GM18858 (cell line): Measurements from ENCODE around the gene ADCY2.

Experiments used
- ATAC-seq: cut with Tn5 transposase; IDR thresholded peaks from one replicate; pipeline ENCODE4 v1.9.1; 2021; ENCODE audit not compliant: unreplicated experiment

ADCY2 gene

GRCh38 chr5:7395947-7396712 is at the start of gene ADCY2:
ADCY2 (plus strand) TSS chr5:7396138; CDS start chr5:7396297, 159 bp downstream.
- no peak for ATAC-seq

- ATAC-seq, result no peak
Observed at GRCh38 chr5:7347377-7347776, 48.6 kb upstream of the ADCY2 start.

DNA sequence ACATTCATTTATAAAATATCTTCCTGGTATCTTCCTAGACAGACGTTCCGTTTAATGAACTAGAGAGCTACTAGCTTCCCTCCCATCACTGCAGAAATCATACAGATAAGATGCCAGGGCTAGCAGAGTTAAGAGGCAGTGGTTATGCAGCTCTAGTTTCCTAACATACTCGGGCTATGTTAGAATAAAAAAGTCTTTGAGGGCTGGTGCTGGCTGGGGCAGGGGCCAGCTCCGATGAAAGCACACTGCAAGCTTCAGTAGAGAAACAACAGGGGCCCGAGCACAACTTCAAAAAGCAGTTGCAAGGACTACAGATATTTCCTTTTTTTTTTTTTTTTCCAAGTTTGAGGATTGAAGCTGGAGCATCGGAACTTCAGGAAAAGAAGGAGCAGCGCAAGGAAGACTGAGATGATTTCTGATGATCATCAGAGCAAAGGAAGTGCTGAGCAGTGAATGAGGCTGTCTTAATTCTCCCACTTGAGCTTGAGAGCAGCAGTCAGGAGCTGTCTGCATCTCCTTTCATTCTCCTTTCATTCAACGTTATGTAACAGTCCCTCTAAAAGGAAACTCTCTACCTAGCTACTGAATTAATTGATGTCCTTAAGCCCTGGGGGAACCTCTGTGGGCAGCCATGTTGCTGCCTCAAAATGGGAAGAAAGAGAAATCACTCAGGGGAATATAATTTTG is 47.6 kb upstream of the ADCY2 start:
- ATAC-seq, result no peak

DNA sequence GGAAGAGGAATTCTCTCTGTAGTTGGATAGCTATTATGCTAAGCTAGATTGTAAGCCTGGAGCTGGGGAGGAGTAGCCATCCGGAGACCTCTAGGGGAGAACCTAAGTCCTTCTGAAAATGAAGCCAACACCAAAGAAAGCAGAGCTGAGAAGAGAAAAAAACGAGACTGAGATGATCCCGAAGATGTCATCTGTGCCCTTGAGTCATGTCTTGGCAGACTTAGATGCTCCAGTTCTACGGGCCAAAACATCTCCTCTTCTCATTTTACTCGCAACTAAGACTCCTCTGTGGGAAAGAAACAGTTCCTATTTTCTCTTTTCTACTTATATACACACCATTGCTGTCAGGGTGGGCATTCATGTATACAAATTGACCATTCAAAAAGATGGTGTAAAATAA is 34.3 kb upstream of the ADCY2 start:
- ATAC-seq, result no peak

DNA sequence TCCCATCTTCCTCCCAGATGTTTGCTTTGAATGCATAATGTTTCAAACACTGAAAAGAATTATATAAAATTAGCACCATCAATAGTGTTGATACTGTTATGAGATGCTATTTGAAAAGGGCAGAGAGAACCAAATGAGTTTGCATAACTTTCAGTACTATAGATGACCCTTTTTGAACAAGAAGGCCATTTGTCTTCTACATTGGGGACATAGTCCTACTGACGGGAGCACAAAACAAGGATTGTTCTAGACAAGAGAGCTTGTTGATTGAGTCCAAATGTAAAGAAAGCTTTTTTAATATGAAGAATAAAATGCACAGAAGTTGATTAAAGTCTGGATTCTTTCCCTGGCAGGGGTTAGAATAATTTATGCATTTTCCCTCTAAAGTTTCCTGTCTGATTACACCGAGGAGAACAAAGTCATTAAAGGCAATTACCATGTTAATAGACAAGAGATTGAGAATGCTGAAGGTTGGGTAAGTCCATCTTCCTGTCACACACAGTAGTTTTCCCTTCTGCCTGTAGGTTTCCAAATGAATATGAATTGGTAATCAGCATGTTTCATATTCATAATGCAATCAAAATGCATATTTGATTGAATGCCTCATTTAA is 32.8 kb upstream of the ADCY2 start:
- no peak for ATAC-seq

- no peak for ATAC-seq
Observed at GRCh38 chr5:7364226-7364875, 31.6 kb upstream of the ADCY2 start.

- no peak for ATAC-seq
Observed at GRCh38 chr5:7367780-7368179, 28.2 kb upstream of the ADCY2 start.

GRCh38 chr5:7372399-7372798 is 23.5 kb upstream of the ADCY2 start:
- no peak for ATAC-seq

GRCh38 chr5:7374186-7374585 is 21.8 kb upstream of the ADCY2 start:
- ATAC-seq, result no peak

GRCh38 chr5:7375457-7375856 is 20.5 kb upstream of the ADCY2 start:
- ATAC-seq, result no peak

GRCh38 chr5:7376871-7377270 is 19.1 kb upstream of the ADCY2 start:
- no peak for ATAC-seq

DNA sequence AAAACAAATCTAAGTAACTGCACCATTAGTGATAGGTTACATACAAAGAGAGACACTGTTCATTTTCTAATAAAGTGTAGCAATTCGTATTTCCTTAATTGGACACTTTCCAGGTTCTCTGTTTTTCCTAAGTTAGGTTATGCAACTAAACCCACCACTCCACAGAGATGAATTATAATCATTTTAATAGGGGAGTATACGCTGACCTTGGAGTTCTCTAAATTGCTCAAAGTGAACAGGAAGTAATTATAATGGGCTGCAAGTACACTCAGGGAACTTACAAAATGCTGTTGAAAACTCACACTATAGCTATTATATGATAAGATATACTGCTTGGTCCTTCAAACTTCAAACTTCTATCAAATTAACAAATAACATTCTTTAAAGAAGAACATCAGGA is 18.2 kb upstream of the ADCY2 start:
- no peak for ATAC-seq

DNA sequence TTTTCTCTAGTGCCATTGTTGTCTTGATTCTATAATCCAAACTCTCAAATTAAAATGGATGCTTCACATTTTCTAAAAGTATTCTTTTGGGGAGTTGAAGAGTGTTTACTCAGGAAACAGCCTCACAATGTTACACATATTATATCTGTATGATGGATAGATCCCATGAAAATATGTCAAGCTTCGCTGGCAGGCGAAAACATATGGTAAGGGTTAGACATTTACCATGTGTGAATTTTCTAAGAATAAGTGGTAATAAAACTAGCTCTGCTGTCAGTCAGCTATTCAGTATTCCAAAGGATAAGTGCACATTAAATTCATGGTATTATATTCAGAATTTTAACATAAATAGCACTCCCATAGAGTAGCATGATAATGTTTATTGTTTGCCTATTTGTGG is 13.3 kb upstream of the ADCY2 start:
- no peak for ATAC-seq

DNA sequence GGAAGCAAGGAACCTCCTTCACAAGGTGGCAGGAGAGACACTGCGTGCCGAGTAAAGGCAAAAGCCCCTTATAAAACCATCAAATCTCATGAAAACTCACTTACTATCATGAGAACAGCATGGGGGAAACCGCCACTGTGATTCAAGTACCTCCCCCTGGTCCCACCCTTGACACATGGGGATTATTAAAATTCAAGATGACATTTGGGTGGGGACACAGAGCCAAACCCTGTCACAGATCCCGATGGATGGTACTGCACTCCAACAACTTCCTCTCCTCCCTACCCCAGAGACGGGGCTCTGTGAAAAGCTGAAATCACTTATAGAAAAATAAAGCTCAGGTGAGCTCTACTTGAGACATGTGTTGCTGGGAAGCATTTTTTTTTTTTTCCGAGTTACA is 10.3 kb upstream of the ADCY2 start:
- ATAC-seq, result no peak

GRCh38 chr5:7388553-7388952 is 7.4 kb upstream of the ADCY2 start:
- ATAC-seq, result no peak

DNA sequence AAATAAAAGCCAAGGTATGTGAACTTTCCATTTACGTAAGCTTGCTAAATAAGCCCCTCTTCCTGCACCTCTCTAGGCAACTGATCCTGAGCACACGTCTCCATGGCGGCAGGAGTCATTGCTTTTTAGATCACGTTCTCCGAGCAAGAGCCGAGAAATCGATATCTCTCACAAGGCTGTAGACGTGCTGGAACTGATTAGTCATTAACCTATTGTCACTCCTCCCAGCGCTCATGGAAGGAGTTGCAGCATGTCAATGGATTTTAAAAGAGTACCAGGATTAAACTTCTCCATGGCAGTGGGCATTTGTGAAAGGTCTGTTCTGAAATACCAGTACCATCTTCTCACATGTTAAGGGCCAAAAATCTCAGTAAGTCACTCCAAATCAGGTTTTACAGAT is 4.7 kb upstream of the ADCY2 start:
- no peak for ATAC-seq

DNA sequence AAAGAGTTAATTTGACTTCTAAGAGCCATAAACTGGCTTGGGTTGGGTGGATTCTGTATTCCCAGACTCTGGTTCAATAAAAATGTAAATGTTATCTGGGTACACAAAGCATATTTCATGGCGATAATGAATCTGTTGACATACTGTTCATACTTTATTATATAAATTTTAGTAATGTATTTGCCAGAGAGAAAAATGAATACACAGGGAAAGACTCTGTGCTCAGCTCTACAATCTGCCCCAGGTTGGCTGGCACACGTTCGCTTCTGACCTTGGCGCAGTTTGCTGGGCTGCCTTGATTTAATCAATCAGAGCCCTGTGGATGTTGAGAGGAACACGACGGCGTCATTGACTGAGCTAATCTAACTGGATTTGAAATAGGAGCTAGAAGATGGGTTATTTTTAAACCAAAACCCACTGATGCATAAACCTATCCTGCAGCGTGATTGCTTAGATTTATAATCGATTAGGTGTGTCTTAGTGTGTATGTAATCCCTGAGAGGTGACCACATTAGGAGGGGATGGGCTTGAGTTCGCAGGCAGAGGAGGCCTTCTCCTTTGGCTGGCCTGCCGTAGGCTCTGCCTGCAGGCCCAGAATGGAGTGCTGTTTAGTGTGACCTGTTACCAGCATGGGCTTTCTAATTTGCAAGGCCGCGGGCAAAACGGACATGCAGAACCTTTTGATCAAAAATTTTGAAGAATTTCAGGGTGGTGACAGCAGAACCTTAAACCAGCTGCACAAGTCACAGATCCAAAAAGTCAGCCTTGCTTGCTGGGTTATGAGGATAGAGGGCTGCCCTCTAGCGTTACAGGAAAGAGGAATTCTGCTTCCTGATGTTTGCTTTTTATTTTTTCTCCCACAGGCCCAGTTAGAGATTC is 3.9 kb upstream of the ADCY2 start:
- ATAC-seq, result no peak

GRCh38 chr5:7392693-7393024 is 3.3 kb upstream of the ADCY2 start:
- no peak for ATAC-seq

- no peak for ATAC-seq
Observed at GRCh38 chr5:7393921-7394799, 1.8 kb upstream of the ADCY2 start.

DNA sequence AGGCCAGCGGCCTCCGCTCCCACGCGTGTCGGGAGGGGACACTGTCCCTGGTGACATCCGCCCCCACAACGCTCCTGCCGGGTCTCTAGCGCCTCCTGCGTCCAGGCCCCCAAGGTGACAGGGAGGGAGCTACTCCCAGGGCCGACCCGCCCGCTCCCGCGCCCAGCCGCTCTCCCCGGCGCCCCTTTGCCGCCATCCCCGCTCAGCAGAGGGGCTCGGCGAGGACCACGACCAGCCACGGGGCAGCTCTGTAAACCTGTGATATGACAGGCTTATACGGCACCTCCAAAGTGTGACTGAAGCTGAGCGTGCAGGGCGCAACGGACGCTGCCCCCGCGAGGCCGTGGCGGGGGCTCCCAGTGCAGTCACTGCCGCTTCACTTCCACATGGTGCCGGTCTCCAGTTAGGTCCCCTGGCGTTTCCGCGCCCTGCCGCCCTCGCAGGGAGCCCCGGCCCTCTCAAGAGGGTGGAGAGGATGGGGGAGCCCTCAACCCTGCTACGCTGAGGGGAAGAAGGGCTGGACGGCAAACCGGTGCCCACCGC is 978 bp upstream of the ADCY2 start:
- no peak for ATAC-seq
